ENCODE results near the gene TAS2R40.
"Not testable (repeated sequence)": the region's sequence is repeated elsewhere in the genome, so short reads cannot be mapped to it uniquely, and the experiment has no call there.

The TAS2R40 gene

DNA sequence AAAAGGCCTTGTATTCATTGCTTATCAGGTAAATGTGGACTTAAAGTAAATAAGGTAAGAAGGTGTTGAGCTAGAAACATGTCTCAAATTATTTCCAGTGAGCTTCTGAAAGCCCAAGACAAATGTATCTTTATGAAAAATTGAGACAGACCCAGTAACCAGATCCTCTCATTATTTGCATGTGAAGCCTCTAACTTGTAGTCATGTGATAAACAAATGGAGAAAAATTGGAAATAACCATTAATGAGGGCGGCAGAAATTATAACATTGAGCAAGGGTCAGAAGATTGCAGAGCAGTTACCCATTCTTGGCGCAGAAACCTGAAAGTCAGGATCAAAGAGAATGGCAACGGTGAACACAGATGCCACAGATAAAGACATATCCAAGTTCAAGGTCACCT lies at the start of gene TAS2R40:
TSS of gene TAS2R40 (plus strand) at position 301 of the 400 bp plus-strand sequence. CDS start at position 343, 42 bp downstream.
- DNase-seq = no peak

DNA sequence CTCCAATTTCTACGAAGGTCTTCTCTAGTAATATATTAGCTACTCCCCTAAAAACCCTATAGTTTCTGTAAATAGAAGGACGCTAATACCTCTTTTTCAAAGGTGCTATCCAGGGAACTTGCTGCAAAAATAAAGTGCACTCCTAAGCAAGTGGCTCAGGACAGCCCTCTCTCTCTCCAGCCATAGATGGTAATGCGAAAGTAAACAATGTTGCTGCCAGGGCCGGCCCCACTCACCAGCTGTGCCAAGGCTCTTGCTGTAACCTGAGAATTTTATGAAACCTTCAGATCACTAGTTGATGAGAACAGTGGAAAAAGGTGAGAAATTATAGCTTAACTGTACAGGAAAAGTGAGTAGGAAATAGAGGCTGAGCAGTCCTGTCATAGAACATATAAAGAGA lies 49.5 kb upstream of the TAS2R40 start:
- no peak for DNase-seq

DNA sequence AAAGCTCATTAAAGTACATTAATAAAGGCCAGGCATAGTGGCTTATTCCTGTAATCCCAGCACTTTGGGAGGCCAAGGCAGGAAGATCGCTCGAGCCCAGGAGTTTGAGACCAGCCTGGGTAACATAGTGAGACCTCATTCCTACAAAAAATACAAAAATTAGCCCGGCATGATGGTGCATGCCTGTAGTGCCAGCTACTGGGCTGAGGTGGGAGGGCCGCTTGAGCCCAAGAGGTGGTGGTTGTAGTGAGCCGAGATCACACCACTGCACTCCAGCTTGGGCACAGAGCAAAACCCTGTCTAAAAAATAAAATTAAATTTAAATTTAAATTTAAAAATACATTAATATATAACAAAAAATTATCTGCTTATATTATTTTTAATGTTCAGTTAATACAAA lies 45.7 kb upstream of the TAS2R40 start:
- no peak for DNase-seq

DNA sequence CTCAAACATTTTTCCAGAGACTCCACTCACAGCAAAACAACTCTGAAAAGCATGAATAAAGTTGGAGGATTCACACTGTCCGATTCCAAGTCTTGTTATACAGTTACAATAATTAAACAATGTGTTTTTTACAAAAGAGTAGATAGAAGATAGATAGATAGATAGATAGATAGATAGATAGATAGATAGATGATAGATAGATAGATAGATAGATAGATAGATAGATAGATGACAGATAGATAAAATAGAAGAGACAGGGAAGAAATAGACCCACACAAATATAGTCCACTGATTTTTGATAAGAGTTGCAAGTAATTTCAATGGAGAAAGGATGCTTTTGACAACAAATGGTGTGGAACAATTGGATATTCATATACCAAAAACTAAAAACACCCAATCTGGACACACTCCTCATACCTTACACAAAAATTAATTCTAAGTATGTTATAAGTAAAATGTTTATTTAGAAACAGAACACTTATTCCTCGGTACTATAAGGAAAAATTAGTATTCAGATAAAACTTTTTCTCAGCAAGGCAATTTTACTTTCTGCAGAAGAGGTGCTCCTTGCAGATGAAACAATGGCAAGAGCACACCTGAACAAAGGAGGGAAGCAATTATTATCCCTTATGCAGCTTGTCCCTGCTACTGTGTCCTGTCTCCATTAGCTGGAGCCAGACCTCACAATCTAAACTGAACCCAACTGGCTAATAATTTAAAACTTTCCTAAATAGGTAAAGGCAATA lies 44.3 kb upstream of the TAS2R40 start:
- DNase-seq = no peak

DNA sequence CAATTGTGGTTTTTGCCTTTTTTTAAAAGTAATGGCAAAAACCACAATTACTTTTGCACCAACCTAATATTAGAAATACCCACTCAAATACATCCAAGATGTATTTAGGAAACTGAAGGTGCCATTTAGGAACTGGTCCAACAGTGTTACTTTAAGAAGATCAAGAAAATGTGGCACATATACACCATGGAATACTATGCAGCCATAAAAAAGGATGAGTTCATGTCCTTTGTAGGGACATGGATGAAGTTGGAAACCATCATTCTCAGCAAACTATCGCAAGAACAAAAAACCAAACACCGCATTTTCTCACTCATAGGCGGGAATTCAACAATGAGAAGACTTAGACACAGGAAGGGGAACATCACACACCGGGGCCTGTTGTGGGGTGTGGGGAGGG lies 41.1 kb upstream of the TAS2R40 start:
- not testable (repeated sequence) for DNase-seq

DNA sequence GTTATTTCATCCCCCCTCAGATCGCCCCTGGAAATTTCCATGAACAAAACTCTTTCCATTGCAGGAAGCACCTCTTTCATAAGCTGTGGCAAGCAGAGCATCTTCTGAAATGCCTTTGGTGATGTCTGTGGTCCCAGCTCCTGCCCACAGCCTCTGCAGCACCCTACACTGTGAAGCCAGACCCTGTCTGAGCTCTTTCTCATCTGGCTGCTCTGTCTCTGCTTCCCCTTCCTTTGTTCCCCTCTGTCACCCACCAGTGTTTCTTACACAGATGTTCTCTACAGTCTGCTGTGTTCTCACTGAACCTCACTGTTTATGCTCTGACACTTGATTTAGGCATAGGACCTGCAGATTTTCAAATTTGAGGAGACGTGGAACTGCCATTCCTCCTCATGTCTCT lies 40.5 kb upstream of the TAS2R40 start:
- no peak for DNase-seq

DNA sequence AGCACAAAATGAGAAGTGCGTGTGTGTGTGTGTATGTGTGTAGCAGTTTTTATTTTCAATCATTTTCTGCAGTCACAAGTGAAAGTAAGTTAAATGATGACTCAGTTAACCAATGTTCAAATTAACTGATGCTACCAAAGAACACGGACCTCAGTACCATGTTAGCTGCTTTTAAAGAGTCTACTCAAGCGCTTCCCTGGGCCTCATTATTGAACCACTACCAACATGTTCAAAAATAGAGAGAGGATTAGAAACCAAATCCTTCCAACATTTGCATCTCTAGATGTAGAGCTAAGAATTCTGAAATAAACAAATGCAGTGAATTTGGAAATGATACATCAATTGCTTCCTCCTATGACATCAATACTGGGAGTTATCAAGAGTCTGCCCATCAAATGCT lies 38.8 kb upstream of the TAS2R40 start, which contains the start of gene TAS2R39:
TSS of gene TAS2R39 (plus strand) at position 396 of the 400 bp plus-strand sequence. CDS start at position 396, 0 bp downstream.
- no peak for DNase-seq

DNA sequence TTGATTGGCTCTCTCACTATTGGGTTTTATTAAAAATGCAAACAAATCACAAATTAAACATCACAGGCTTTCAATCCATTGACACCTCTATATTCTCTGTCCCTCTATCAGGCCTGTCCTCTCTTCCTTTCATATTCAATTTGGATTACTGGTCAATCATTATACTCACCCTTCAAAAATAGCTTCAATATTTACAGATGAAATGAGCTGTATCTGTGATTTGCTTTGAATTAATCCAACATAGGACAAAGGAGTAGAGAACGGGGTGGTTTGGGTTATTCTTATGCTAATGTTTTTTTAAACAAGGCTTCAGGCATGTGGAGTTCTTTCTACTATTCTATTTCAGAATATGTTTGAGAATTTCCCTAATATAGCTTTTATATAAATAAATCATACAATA lies 36.3 kb upstream of the TAS2R40 start:
- DNase-seq = no peak

DNA sequence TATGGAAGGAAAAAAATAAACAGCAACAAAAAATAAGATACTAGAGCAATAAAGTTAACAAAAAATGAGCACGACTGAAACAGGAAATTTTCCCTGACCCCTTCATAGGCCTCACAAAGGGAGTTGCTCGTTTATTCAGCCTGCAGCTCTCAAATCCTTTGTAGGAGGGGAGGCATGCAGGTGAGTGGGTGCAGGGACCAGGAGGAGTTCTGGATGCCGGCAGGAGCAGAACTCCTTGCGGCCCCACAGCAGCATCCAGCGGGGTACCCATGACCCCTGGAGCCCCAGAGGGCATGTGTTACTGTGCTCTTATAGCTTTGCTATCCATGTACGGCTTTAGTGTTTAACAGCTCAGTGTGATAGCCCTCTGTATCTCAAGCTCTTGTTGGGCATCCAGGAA lies 32.8 kb upstream of the TAS2R40 start:
- DNase-seq = no peak

DNA sequence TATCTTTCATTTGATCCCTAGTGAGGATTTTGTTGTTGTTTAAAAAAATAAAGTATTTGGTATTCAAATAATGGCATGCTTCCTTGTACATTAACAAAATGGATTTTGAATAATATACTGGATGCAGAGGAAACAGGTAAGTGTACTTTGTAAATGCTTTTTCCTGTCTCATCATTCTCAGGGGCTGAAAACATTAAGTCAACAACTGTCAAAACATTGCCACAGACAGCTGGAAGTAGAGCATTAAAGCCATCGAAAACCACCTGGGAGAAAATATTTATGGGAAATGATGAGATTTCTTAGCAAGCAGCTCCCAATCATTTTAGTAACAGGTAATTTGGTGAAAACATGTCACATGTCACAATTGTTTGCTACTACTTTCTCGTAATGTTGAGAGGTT lies 28.0 kb upstream of the TAS2R40 start:
- DNase-seq = no peak

DNA sequence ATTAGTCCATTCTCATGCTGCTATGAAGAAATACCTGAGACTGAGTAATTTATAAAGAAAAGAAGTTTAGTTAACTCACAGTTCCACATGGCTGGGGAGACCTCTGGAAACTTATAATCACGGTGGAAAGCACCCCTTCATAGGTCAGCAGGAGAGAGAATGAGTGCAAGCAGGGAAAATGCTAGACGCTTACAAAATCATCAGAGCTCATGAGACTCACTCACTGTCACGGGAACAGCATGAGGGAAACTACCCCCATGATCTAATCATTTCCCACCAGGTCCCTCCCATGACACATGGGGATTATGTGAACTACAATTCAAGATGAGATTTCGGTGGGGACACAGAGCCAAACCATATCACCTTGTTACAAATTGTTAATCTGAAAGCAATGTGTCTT lies 22.8 kb upstream of the TAS2R40 start:
- no peak for DNase-seq

DNA sequence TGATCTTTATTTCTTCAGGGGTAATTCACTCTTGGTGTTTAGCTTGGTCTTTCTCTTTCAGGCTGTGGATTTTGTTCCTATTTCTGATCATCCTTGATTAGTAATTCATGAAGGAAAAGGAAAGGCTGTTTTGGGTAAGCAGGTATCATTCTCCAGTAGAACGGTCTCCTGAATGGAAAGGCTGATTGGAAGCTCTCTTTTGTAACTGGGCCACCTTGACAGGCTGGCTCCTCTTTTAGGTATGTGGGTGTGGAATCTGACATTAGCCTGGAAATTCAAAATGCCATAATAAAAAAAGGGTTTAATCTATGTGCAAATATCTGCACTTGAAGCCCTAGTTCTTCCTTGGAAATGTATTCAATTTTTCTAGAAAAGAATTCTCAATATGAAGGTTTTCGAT lies 19.7 kb upstream of the TAS2R40 start:
- DNase-seq = no peak

DNA sequence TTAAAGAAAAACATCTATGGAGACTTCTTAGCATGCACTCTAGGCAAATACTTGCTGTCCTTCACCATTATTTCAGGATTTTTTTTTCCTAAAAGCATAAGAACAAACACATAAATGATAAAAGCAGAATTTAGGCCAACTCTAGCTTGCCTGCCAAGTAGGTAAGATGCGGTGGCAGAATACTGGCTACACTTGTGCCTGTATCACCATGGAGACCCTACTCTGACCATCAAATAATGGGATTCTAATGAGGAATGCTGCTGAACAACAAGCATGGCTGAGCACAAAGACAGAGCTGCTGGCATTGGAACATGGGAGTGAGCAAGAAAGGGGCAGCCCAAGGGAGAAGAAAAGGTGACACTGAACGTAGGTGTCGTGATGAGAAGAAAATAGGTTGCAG lies 18.5 kb upstream of the TAS2R40 start:
- DNase-seq = no peak

DNA sequence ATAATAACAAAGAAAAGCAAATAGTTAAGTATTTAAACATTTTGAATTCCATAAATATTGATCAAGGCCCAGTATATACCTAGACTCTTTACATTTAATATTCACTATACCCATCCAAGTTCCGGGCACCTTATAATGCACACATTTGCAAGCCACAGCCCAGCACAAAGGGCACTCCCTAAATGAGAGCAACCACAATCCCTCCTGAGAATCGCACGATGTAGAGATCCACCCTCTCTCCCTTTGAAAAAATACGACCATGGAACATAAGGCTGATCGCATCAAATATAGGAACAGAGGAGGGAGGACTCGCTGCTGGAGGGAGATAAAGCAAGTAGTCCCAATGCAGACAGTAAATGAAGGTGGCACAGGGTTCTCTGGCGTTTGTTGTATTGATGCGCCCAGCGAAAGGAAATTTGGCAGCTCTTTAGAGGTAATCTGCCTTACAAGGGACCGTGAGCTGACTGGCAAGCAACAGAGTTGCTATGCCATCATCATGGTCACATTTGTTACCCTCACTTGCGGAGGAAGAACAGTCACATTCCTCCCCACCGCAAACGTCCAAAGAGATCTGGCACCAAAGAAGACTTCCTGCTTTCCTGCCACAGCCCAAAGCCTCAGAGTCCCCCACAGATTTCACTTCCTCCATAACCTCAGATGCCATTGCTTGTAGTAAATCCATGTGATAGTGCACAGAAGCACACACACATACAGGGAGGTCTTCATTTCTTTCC lies 16.1 kb upstream of the TAS2R40 start:
- peak; percentile 60 for DNase-seq

DNA sequence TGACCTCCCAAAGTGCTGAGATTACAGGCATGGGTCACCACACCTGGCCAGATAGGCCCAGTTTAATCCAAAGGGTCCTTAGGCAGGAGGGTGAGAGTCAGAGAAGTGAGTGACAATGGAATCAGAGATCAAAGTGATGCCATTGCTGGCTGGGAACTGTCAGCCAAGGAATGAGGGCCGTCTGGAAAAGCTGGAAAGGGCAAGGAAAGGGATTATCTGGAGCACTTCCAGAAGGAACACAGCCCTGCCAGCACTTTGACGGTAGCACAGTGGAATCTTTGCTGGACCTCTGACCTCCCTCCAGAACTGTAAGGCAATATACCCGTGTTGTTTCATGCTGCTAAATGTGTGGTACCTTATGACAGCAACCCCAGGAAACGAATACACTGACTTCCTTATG lies 11.3 kb upstream of the TAS2R40 start:
- no peak for DNase-seq

DNA sequence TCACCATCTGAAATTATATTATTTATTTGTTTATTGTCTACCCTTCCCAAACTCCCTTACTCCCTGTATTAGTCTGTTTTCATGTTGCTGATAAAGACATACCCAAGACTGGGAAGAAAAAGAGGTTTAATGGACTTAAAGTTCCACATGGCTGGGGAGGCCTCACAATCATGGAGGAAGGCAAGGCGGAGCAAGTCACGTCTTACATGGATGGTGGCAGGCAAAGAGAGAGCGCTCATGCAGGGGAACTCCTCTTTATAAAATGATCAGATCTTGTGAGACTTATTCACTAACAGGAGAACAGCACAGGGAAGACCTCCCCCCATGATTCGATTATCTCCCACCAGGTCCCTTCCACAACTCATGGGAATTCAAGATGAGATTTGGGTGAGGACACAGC lies 8.4 kb upstream of the TAS2R40 start:
- not testable (repeated sequence) for DNase-seq

DNA sequence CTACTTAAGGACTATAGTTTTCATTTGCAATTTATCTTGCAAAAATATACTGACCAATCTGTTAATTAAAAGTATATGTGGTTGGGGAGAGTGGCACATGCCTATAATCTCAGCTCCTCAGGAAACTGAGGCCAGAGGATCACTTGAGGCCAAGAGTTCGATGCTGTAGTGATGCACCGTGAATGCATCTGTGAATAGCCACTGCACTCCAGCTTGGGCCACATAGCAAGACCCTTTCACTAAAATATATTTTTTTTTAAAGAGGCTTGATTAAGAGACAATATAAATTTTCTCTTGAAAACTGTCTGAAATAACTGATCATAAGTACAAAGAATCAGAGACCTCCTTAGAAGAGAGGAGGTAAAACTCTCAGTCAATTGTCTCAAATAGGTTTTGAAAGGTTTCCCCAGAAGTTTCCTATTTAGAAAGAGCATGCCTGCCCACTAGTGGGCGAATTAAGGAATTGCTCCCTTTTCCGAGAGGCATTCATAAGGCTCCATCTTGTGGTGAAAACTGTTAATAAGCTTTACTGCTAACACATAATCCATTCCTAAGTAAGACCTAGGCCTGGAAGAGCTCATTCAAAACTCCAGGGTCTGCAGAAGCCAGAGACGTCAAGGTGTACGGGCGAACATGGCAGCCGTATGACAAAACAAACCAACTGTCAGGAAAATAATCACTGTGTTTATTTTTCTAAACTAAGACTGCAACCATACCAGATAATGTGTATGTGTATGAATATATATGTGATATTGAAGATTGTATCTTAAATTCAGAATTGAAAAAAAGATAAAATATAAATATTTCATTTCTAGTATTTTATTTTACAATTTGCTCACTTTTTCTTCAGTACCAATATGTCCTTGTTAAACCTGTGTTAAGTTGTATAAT lies 6.8 kb upstream of the TAS2R40 start:
- peak; percentile 71 for DNase-seq

DNA sequence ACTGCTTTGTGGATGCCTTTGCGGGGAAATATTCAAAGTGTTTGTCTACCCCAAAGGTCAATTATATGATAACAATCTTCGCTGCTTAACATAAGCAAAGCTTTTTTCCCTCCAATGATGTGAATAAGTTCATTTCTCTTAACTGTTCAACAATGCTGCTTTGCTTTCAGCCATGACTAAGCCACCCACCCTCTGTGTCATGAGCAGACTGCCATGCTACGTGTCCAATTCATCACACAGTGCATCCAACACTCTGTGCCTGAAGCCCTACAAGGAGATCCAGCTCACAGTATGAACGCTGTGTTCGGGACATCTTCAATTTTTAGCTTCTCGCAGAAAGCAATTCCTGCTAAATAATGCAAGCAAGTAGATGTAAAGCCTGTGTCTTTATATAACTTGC lies 5.7 kb upstream of the TAS2R40 start:
- no peak for DNase-seq

DNA sequence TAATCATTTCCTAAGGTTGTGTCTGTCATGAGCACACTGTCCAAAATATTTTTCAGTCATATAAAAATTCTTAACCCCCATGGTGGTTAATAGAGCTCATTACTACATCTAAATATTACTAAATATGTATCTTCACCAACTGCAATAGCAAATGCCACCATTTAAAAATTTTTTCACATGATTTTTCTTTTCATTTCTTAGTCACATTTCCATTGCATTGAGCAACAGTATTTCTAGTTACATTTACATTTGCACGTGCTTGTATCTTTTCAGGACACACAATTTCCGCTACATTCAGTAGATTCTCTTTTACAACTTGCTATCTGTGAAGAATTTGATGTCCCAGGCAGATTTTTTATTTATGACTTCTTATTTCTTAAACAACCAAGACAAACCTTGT lies 5.2 kb upstream of the TAS2R40 start:
- no peak for DNase-seq

DNA sequence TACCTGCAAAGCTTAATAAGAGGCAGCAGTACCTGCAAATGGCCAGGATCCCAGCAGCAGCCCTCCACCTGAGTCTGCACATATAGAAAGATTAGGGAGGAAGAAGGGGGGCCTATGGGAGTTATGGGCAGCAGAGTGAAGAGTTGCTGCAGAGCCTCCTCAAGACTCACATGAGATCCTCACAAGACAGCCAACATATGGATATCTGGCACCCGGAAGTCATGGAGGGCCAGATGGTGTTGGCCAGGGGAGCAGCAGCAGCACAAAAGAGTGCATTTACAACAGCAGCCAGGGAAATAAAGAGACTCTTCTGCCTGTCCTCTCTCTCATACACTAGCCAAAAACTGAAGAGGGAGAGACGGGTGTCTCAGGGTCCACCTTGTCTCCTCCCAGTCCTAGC lies 4.0 kb upstream of the TAS2R40 start:
- DNase-seq = no peak

DNA sequence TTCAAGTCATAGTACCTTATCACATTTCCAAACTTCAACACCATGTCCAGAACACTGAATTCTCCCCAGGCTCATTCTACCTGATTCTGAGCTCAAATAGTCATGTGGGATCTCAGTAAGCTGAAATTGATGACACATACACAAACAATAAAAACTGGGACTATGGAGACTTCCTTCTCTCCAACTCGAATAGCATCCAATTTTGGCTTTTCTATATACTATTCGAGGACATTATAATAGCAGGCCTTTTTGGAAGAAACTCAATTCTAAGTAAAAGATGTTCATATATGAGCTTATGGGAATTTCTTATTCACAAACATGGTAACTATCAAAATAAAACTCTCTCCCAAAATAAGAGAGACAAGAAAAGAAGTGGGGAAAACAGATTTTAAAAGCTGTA lies 551 bp upstream of the TAS2R40 start:
- DNase-seq = no peak

DNA sequence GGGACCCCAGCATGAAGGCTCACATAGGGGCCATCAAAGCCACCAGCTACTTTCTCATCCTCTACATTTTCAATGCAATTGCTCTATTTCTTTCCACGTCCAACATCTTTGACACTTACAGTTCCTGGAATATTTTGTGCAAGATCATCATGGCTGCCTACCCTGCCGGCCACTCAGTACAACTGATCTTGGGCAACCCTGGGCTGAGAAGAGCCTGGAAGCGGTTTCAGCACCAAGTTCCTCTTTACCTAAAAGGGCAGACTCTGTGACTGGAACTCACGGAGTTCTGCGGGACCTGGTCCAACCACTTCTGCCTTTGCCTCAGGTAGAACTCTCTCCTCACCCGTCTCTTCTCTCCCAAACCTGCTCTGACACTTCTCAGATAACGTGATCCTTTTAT lies 945 bp downstream of the TAS2R40 start:
- DNase-seq = peak; percentile 59

DNA sequence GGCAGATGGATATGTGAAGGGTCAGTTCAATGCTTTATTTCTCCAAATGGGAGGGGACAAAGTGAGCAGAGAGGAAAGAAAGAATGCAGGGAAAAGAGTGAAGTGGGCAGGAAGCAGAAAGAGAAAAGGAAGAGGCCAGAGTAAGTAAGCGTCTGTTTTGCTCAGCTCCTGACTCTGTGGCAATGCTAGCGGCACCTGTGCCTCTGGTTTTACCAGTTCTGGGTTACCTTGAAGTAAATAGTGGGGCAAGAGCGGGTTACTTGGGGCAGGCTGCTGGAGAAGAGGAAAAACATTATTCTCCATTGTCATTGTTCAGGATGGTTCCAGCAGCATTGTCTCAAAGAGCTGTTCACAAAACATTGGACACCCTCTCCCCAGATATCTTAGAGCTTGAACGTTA lies 1.9 kb downstream of the TAS2R40 start:
- no peak for DNase-seq

DNA sequence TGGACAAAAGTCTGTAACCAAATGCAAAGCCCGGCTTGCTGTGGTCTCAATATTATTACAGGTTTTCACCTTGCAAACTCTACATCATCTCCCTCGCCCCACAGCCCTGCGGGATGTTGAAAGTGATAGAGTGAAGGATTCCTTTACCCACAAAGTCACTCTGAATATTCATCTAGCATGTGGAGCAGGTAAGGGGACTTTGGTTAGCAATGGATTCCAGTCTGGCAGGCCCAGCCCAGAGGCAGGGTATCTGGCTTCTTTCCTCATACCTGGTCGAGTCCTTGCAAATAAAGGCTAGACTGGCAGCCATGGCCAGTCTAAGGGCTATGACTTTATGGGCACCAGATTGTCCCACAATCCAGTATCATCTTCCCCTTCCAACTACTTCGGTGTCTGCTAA lies 3.2 kb downstream of the TAS2R40 start:
- no peak for DNase-seq
